Uterus (tissue), 4 donors: ENCODE measurements around the gene CD81. TPM values are rescaled to one million over a fixed set of nuclear protein-coding genes. Genes with fewer than 3 reads are reported as not detected.

Experiments
- DNase-seq, 2 donors: peaks; one replicate each; pipeline ENCODE4 v3.0.0-alpha.2; 2019 to 2020
- H3K27ac ChIP-seq, 2 donors: fragments of 200-600 bp; sonication (generic); 1 replicate in 1 of 2; 2 replicates in 1 of 2; pipeline ENCODE4 v1.5.1; 2016 to 2018
- H3K27me3 ChIP-seq, 2 donors: fragments of 200-600 bp; sonication (generic); one replicate each; pipeline ENCODE4 v1.5.1; 2018 to 2019; ENCODE audit warnings: control low read depth in 1 of 2
- H3K36me3 ChIP-seq, 2 donors: fragments of 200-600 bp; sonication (generic); one replicate each; pipeline ENCODE4 v1.5.1; 2019; ENCODE audit warnings: control low read depth in 1 of 2
- H3K4me1 ChIP-seq, 2 donors: fragments of 200-600 bp; sonication (generic); one replicate each; pipeline ENCODE4 v1.5.1; 2018 to 2019; ENCODE audit warnings: control low read depth in 1 of 2
- H3K4me3 ChIP-seq, 2 donors: fragments of 200-600 bp; sonication (generic); 1 replicate in 1 of 2; 2 replicates in 1 of 2; pipeline ENCODE4 v1.5.1; 2018 to 2019; ENCODE audit warnings: mild to moderate bottlenecking in 1 of 2
- H3K9me3 ChIP-seq, 2 donors: fragments of 200-600 bp; sonication (generic); one replicate each; pipeline ENCODE4 v1.5.1; 2019; ENCODE audit warnings: control low read depth in 1 of 2
- POLR2A ChIP-seq, 2 donors: fragments of 450-650 bp; IDR thresholded peaks; one replicate each; pipeline ENCODE4 v1.6.1; 2016; ENCODE audit warnings: antibody characterized with exemption in 2 of 2, mild to moderate bottlenecking in 1 of 2, moderate library complexity in 1 of 2
- intact Hi-C: fragments of 100-400 bp; cut with DNase I; formaldehyde crosslinking; loops from one replicate; pipeline ENCODE4 v1.15.1; 2023; ENCODE audit warnings: low total_unique reads
- total RNA-seq, 4 donors: library from RNA; depleted of rRNA in 3 of 4; stranded (reverse); fragments of >200 nt in 3 of 4; gene quantifications; one replicate each; pipeline versions ENCODE4 v1.1.0 to v1.2.4, GENCODE V29; 2014 to 2023
- TF ChIP-seq, protein P1 (sequence below), 4 experiments: fragments of 200-600 bp in 2 of 4; fragments of 450-650 bp in 2 of 4; sonication (generic) in 2 of 4; IDR thresholded peaks; one replicate each; pipeline ENCODE4 v1.5.1; 2016 to 2019; ENCODE audit warnings: antibody characterized with exemption in 4 of 4, mild to moderate bottlenecking in 2 of 4, moderate library complexity in 1 of 4
- donor health status: DM: yes; HTN: yes; CAD: no.

The CD81 gene
- total RNA-seq, 4 donors from 2014 or later: 394 to 852 (median 626) TPM

DNA sequence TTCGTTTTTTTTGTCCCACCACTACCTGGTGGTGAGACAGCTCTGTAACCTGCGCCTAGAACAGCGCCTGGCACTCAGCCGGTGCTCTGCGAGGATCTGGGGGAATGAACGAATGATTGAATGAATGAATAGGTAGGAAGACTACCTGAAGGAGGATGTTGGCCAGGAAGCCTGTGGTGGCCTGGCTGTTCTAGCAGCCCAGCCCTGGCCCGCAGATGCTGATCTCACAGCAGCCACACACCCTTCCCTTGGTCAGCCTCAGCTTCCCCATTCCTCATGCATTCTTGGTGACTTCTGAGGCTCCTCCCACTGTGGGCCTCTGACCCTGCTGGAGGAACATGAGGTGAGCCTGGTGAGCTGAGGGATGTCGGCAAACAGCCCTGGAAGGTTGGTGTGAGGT lies 63.5 kb downstream of the CD81 start:
- intact Hi-C loops: no loop called here
- no peak for TF ChIP-seq POLR2A (IDR thresholded peaks at IDR 0.05)
- TF ChIP-seq, protein P1, sequence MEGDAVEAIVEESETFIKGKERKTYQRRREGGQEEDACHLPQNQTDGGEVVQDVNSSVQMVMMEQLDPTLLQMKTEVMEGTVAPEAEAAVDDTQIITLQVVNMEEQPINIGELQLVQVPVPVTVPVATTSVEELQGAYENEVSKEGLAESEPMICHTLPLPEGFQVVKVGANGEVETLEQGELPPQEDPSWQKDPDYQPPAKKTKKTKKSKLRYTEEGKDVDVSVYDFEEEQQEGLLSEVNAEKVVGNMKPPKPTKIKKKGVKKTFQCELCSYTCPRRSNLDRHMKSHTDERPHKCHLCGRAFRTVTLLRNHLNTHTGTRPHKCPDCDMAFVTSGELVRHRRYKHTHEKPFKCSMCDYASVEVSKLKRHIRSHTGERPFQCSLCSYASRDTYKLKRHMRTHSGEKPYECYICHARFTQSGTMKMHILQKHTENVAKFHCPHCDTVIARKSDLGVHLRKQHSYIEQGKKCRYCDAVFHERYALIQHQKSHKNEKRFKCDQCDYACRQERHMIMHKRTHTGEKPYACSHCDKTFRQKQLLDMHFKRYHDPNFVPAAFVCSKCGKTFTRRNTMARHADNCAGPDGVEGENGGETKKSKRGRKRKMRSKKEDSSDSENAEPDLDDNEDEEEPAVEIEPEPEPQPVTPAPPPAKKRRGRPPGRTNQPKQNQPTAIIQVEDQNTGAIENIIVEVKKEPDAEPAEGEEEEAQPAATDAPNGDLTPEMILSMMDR (IDR thresholded peaks at IDR 0.05): no peak
- no peaks in the 10 kb centered on the region for H3K4me1 ChIP-seq
- no peak overlapping the region for H3K27ac ChIP-seq
- H3K27me3 ChIP-seq: no peaks in the 10 kb centered on the region
- no peak for DNase-seq
- no peaks in the 10 kb centered on the region for H3K36me3 ChIP-seq
- no peaks in the 10 kb centered on the region for H3K9me3 ChIP-seq
- no peak overlapping the region for H3K4me3 ChIP-seq

DNA sequence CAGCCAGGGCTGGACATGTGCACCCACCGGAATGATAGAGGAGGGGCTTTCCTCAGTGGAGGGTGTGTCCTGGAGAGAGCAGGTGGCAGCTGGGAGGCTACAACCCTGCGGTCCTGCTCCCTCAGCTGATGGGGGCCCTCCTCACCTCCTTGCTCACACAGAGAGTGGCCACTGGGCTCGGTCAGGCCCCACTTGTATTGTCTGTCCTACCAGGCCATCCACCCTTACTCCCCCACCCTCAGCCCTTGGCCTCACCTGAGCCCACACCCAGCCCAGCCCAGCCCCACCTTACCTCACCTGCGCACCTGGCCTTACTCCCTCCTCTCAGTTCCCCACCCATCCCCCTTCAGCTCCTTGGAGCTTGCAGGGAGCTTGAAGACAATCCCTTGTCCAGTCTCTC lies 64.1 kb downstream of the CD81 start:
- H3K27ac ChIP-seq: no peak overlapping the region
- TF ChIP-seq, protein P1 (IDR thresholded peaks at IDR 0.05): no peak
- no peak for TF ChIP-seq POLR2A (IDR thresholded peaks at IDR 0.05)
- H3K36me3 ChIP-seq: no peaks in the 10 kb centered on the region
- H3K4me1 ChIP-seq: no peaks in the 10 kb centered on the region
- intact Hi-C loops: no loop called here
- H3K9me3 ChIP-seq: no peaks in the 10 kb centered on the region
- H3K27me3 ChIP-seq: no peaks in the 10 kb centered on the region
- H3K4me3 ChIP-seq: no peak overlapping the region
- no peak for DNase-seq

DNA sequence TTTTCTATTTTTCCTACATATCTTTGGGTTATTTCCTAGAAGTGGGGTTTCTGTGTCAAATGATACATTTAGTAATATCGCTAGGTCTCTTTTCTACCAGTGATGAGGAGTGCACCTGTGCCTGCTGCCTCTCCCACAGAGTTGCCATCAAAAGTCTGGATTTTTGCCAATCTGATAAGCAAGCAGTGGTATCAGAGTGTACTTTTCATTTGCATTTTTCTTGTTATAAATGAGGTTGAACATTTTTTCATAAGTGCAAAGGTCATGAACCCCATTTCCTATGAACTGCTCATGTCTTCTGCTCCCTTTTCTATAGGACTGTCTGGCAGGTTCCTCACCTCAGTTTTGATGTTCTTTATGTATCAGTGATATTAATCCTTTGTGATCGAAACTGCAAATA lies 65.5 kb downstream of the CD81 start:
- Histone ChIP-seq H3K36me3 (no peaks in the 10 kb centered on the region), H3K4me3 (no peak overlapping the region), H3K27me3 (no peaks in the 10 kb centered on the region), H3K9me3 (no peaks in the 10 kb centered on the region), H3K4me1 (no peaks in the 10 kb centered on the region), H3K27ac (no peak overlapping the region)
- TF ChIP-seq POLR2A (IDR thresholded peaks at IDR 0.05): no peak
- TF ChIP-seq, protein P1 (IDR thresholded peaks at IDR 0.05): no peak
- DNase-seq: no peak
- intact Hi-C loops: no loop called here

DNA sequence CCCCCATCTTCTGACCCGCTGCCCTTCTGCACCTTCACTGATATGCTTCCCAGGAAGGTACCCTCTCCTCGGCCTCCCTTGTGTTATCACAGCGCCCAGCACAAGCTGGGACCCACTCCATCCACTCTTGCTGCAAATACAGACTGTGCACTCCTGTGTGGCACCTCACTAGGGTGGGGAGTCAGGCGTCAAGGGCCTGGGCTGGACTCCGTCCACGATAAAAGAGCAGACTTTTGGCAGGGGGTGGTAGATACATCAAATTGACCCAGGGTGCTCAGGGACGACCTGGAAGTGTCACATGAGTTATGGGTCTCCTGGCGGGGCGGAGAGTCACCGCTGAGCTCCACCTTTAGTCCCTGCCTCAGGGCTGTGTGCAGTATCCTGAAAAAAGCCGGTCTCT lies 66.3 kb downstream of the CD81 start:
- Histone ChIP-seq H3K36me3 (no peaks in the 10 kb centered on the region), H3K9me3 (no peaks in the 10 kb centered on the region), H3K4me3 (no peak overlapping the region), H3K27ac (no peak overlapping the region), H3K27me3 (no peaks in the 10 kb centered on the region), H3K4me1 (no peaks in the 10 kb centered on the region)
- intact Hi-C loops: no loop called here
- DNase-seq: no peak
- TF ChIP-seq POLR2A (IDR thresholded peaks at IDR 0.05): no peak
- TF ChIP-seq, protein P1 (IDR thresholded peaks at IDR 0.05): no peak

- intact Hi-C loops: no loop called here
- H3K4me3 ChIP-seq: no peak within 1 kb of the TSS
- DNase-seq: no peak
- TF ChIP-seq POLR2A (IDR thresholded peaks at IDR 0.05): no peak
- TF ChIP-seq, protein P1 (IDR thresholded peaks at IDR 0.05): no peak
- no peaks in the 10 kb centered on the region for H3K36me3 ChIP-seq
- H3K9me3 ChIP-seq: no peaks in the 10 kb centered on the region
- no peaks in the 10 kb centered on the region for H3K4me1 ChIP-seq
- no peak within 1 kb of the TSS for H3K27ac ChIP-seq
- H3K27me3 ChIP-seq: no peaks in the 10 kb centered on the region
These were observed 67.0 kb downstream of the CD81 start, which contains the start of gene TRPM5 for GRCh38 chr11:2443881-2444820. Gene TRPM5, minus strand, starts transcription at chr11:2444514. Its CDS starts 21,478 bp downstream, at chr11:2423036.
